Neural progenitor cell (in vitro differentiated cells): ENCODE data around the gene COPS8. TPM values are rescaled to one million over a fixed set of nuclear protein-coding genes. Genes with fewer than 3 reads are reported as not detected.

Experiments used
- DNase-seq: peaks from one replicate; pipeline ENCODE4 v3.0.0-alpha.2; 2016; ENCODE audit warnings: low spot score
- H2AFZ ChIP-seq: fragments of 200-600 bp; sonication (generic); replicated peaks from 2 replicates; pipeline ENCODE4 v1.6.1; 2016; ENCODE audit warnings: antibody characterized with exemption
- H3F3A ChIP-seq: fragments of 200-600 bp; sonication (generic); 2 replicates; pipeline ENCODE4 v1.6.1; 2016; ENCODE audit warnings: antibody characterized with exemption, low read depth
- H3K27ac ChIP-seq: fragments of 200-600 bp; sonication (generic); 2 replicates; pipeline ENCODE4 v1.5.1; 2016; ENCODE audit warnings: mild to moderate bottlenecking
- H3K27me3 ChIP-seq: fragments of 200-600 bp; sonication (generic); 2 replicates; pipeline ENCODE4 v1.6.1; 2016; ENCODE audit warnings: mild to moderate bottlenecking, moderate library complexity
- H3K36me3 ChIP-seq: fragments of 200-600 bp; sonication (generic); 2 replicates; pipeline ENCODE4 v1.5.1; 2016
- H3K4me1 ChIP-seq: fragments of 200-600 bp; sonication (generic); 2 replicates; pipeline ENCODE4 v1.6.1; 2016; ENCODE audit warnings: mixed run types
- H3K4me2 ChIP-seq: fragments of 200-600 bp; sonication (generic); 2 replicates; pipeline ENCODE4 v1.6.1; 2016
- H3K4me3 ChIP-seq: fragments of 200-600 bp; sonication (generic); 2 replicates; pipeline ENCODE4 v1.5.1; 2016
- H3K79me2 ChIP-seq: fragments of 200-600 bp; sonication (generic); 2 replicates; pipeline ENCODE4 v1.6.1; 2016; ENCODE audit warnings: low read depth
- H3K9ac ChIP-seq: fragments of 200-600 bp; sonication (generic); 2 replicates; pipeline ENCODE4 v1.6.1; 2016
- H3K9me3 ChIP-seq: fragments of 200-600 bp; sonication (generic); 2 replicates; pipeline ENCODE4 v1.5.1; 2016; ENCODE audit warnings: low read depth
- H4K20me1 ChIP-seq: fragments of 200-600 bp; sonication (generic); 2 replicates; pipeline ENCODE4 v1.6.1; 2016; ENCODE audit warnings: low read depth
- H3K27ac Mint-ChIP-seq: 3 replicates; pipeline ENCODE4 v1.8.0; 2021; ENCODE audit warnings: mixed read lengths
- H3K27me3 Mint-ChIP-seq: 2 replicates; pipeline ENCODE4 v1.8.0; 2022; ENCODE audit warnings: low read depth, mild to moderate bottlenecking, inconsistent platforms, moderate library complexity, mixed read lengths; ENCODE audit not compliant: insufficient read depth
- H3K36me3 Mint-ChIP-seq: 3 replicates; pipeline ENCODE4 v1.8.0; 2021; ENCODE audit warnings: mixed read lengths
- H3K4me1 Mint-ChIP-seq: 3 replicates; pipeline ENCODE4 v1.8.0; 2021; ENCODE audit warnings: mixed read lengths
- H3K4me3 Mint-ChIP-seq: 3 replicates; pipeline ENCODE4 v1.8.0; 2021; ENCODE audit warnings: mild to moderate bottlenecking, moderate library complexity, mixed read lengths
- H3K9me3 Mint-ChIP-seq: 3 replicates; pipeline ENCODE4 v1.8.0; 2020; ENCODE audit warnings: mixed read lengths
- CTCF ChIP-seq: fragments of 200-600 bp; sonication (generic); IDR thresholded peaks from 2 replicates; pipeline ENCODE4 v1.5.1; 2017; ENCODE audit warnings: antibody characterized with exemption, mild to moderate bottlenecking
- EZH2 ChIP-seq: fragments of 200-600 bp; sonication (generic); IDR thresholded peaks from 2 replicates; pipeline ENCODE4 v1.6.1; 2017; ENCODE audit warnings: antibody characterized with exemption, mild to moderate bottlenecking, moderate library complexity
- EZH2phosphoT487 ChIP-seq: fragments of 200-600 bp; sonication (generic); IDR thresholded peaks from 2 replicates; pipeline ENCODE4 v1.6.1; 2017; ENCODE audit warnings: antibody characterized with exemption
- total RNA-seq: library from RNA; depleted of rRNA; stranded (reverse); fragments of >200 nt; gene quantifications from 2 replicates; pipeline ENCODE4 v1.2.3, GENCODE V29; 2015; ENCODE audit warnings: low replicate concordance

The COPS8 gene
- total RNA-seq, 1 donor from 2014 or later = 267 TPM

- Histone ChIP-seq H3K27me3 (no peaks in the 10 kb centered on the region), H3K9me3 (no peaks in the 10 kb centered on the region), H3K4me3 (no peak overlapping the region), H3K4me1 (peaks cover 6% of the 10 kb centered on the region), H3K4me2 (no peak overlapping the region), H3F3A (no peaks in the 10 kb centered on the region), H3K27ac (no peak overlapping the region), H4K20me1 (no peaks in the 10 kb centered on the region), H3K36me3 (no peaks in the 10 kb centered on the region), H2AFZ (no peak overlapping the region), H3K79me2 (peaks cover 9% of the 10 kb centered on the region), H3K9ac (no peak overlapping the region)
- peaks cover 2% of the 10 kb centered on the region for H3K27me3 Mint-ChIP-seq
- no peak overlapping the region for H3K27ac Mint-ChIP-seq
- peaks cover 2% of the 10 kb centered on the region for H3K9me3 Mint-ChIP-seq
- H3K36me3 Mint-ChIP-seq = peaks cover 2% of the 10 kb centered on the region
- TF ChIP-seq EZH2phosphoT487 (no peak), EZH2 (no peak), CTCF (no peak)
- no peak for DNase-seq
- H3K4me1 Mint-ChIP-seq = peaks cover 13% of the 10 kb centered on the region
- H3K4me3 Mint-ChIP-seq = no peak overlapping the region
These were observed 4.1 kb upstream of the COPS8 start for GRCh38 chr2:237081596-237081995.

- peaks cover 3% of the 10 kb centered on the region for H4K20me1 ChIP-seq
- peaks cover 24% of the 10 kb centered on the region for H3K79me2 ChIP-seq
- peaks cover 2% of the 10 kb centered on the region for H3K27me3 Mint-ChIP-seq
- peaks cover 14% of the 10 kb centered on the region for H3K4me1 ChIP-seq
- H3K36me3 ChIP-seq = no peaks in the 10 kb centered on the region
- TF ChIP-seq CTCF (no peak), EZH2phosphoT487 (no peak), EZH2 (no peak)
- no peak for DNase-seq
- H3K4me3 ChIP-seq = no peak overlapping the region
- H3K9ac ChIP-seq = no peak overlapping the region
- no peaks in the 10 kb centered on the region for H3K27me3 ChIP-seq
- no peaks in the 10 kb centered on the region for H3K9me3 ChIP-seq
- no peaks in the 10 kb centered on the region for H3F3A ChIP-seq
- H3K4me1 Mint-ChIP-seq = peaks cover 17% of the 10 kb centered on the region
- H3K27ac ChIP-seq = no peak overlapping the region
- no peak overlapping the region for H3K27ac Mint-ChIP-seq
- H3K9me3 Mint-ChIP-seq = peaks cover 2% of the 10 kb centered on the region
- H2AFZ ChIP-seq = no peak overlapping the region
- H3K36me3 Mint-ChIP-seq = peaks cover 2% of the 10 kb centered on the region
- no peak overlapping the region for H3K4me2 ChIP-seq
- no peak overlapping the region for H3K4me3 Mint-ChIP-seq
These were observed 2.7 kb upstream of the COPS8 start for GRCh38 chr2:237083026-237083425.

- TF ChIP-seq EZH2 (no peak), CTCF (no peak), EZH2phosphoT487 (no peak)
- Histone ChIP-seq H3K4me2 (peak overlapping the region; percentile 87), H2AFZ (no peak overlapping the region), H3F3A (no peaks in the 10 kb centered on the region), H3K4me1 (peaks cover 14% of the 10 kb centered on the region), H3K27ac (no peak overlapping the region), H3K79me2 (peaks cover 37% of the 10 kb centered on the region), H3K27me3 (no peaks in the 10 kb centered on the region), H3K9ac (no peak overlapping the region), H3K9me3 (no peaks in the 10 kb centered on the region), H3K4me3 (peak overlapping the region; percentile 82), H4K20me1 (peaks cover 3% of the 10 kb centered on the region), H3K36me3 (no peaks in the 10 kb centered on the region)
- Mint-ChIP-seq H3K9me3 (peaks cover 2% of the 10 kb centered on the region), H3K27me3 (peaks cover 2% of the 10 kb centered on the region), H3K4me1 (peaks cover 17% of the 10 kb centered on the region), H3K27ac (no peak overlapping the region), H3K36me3 (peaks cover 2% of the 10 kb centered on the region), H3K4me3 (peak overlapping the region; percentile 99)
- DNase-seq = no peak
These were observed 1.2 kb upstream of the COPS8 start for GRCh38 chr2:237084444-237084843.
